Measurements from ENCODE around the gene DIPK1B.
"Not testable (repeated sequence)": the region's sequence is repeated elsewhere in the genome, so short reads cannot be mapped to it uniquely, and the experiment has no call there.

DIPK1B gene

DNA sequence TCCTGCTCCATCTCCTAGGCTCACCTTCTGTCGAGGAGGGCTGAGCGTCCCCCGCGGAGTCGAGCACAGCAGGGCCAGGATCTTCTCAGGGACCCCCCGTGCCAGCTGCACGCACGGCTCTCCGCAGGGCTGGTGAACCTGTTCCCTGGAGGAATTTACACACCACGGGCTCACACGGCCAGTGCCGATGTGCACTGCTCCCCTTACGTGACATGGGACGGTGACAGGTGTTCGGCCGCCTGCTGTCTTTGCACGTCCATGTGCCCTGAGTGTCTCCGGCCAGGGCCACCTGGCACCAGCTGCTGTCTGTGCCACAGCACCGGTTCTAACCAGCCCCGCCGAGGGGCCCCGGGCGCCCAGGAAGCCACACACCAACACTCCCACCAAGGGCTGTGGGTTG lies 16.4 kb upstream of the DIPK1B start:
- H3K27ac Mint-ChIP-seq = no peak overlapping the region
- peaks cover 8% of the 10 kb centered on the region for H3K27me3 Mint-ChIP-seq (ENCODE audit: low read depth)
- H3K4me3 Mint-ChIP-seq = no peak overlapping the region
- H3K36me3 Mint-ChIP-seq (ENCODE audit: low read depth) = no peaks in the 10 kb centered on the region
- H3K4me1 Mint-ChIP-seq (ENCODE audit: low read depth) = peaks cover 6% of the 10 kb centered on the region
- no peaks in the 10 kb centered on the region for H3K9me3 Mint-ChIP-seq
- no peak for DNase-seq (ENCODE audit: low spot score)

DNA sequence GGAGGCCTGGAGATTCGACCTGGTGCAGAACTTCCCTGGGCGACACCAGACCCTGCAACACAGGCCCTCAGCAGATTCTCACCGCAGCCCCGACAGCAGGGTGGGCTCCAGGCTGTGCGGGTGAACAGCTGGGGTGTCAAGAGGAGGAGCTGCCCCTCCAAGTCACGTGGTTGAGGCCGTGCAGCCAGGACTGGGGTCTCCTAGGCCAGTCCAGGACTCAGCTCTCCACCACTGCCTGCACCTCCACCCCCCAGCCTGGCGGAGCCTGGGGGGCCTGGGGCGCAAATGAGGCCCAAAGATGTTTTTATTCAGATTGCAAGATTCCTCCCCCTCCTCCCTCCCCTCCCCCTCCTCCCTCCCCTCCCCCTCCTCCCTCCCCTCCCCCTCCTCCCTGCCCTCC lies 15.9 kb upstream of the DIPK1B start:
- peaks cover 11% of the 10 kb centered on the region for H3K4me1 Mint-ChIP-seq (ENCODE audit: low read depth)
- DNase-seq (ENCODE audit: low spot score) = no peak
- H3K9me3 Mint-ChIP-seq = no peaks in the 10 kb centered on the region
- H3K4me3 Mint-ChIP-seq = no peak overlapping the region
- no peaks in the 10 kb centered on the region for H3K36me3 Mint-ChIP-seq (ENCODE audit: low read depth)
- no peak overlapping the region for H3K27ac Mint-ChIP-seq
- peaks cover 8% of the 10 kb centered on the region for H3K27me3 Mint-ChIP-seq (ENCODE audit: low read depth)

DNA sequence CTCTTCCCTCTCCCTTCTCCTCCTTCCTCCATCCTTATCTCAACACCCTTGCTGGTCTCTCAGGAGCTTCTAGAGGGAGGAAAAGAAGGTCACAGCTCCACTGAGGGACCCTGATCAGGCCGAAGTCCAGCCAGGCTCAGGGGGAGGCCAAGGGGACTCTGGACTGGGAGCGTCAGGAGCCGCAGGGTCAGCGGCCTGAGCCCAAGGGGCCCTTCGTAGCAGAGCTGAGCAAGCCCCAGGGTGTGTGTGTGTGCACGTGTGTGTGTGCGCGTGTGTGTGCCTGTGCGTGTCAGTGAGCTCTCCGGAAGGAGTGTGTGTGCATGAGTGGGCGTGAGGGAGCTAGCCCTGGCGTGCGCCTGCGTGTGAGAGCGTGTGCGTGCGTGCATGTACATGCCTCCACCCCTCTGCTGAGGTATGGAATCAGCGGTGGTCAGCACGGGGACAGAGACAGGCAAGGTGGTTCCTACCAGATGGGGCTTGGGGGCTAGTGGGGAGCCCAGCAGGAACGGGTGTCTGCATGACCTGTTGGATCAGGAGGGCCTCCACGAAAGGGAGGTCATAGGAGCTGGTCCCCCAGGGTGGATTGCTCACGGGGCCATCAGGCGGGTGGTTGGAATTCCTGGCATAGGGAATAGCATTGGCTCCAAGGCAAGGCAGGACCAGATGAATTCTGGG lies 15.1 kb upstream of the DIPK1B start:
- Mint-ChIP-seq H3K27ac (peak overlapping the region; percentile 52), H3K36me3 (ENCODE audit: low read depth) (no peaks in the 10 kb centered on the region), H3K27me3 (ENCODE audit: low read depth) (peaks cover 8% of the 10 kb centered on the region), H3K4me3 (no peak overlapping the region), H3K4me1 (ENCODE audit: low read depth) (peaks cover 14% of the 10 kb centered on the region), H3K9me3 (no peaks in the 10 kb centered on the region)
- DNase-seq (ENCODE audit: low spot score) = no peak

DNA sequence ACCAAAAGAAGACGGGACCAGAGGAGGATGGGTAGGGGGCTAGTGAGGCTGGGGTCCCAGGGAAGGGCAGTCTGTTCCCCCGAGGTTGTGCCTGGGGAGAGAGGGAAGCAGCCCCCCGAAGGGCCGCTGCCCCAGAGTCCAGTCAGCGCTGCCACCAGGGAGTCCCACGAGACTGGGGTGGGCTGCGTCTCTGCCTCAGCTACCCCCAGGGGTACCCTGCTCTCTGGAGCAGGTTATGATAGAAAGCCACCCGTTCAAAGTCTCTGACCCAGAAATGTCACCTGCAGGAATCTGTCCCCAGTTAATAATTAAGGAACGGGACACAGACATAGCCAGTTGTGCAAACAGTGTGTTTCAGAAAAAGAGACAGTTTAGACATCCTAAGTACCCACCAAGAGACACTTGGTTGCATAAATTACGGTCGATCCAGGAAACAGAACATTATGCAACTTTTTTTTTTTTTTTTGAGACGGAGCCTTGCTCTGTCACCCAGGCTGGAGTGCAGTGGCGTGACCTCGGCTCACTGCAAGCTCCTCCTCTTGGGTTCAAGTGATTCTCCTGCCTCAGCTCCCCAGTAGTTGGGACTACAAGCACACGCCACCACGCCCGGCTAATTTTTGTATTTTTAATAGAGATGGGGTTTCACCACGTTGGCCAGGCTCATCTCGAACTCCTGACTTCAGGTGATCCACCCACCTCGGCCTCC lies 14.4 kb upstream of the DIPK1B start:
- Mint-ChIP-seq H3K27me3 (ENCODE audit: low read depth) (peaks cover 8% of the 10 kb centered on the region), H3K27ac (no peak overlapping the region), H3K4me3 (no peak overlapping the region), H3K9me3 (no peaks in the 10 kb centered on the region), H3K4me1 (ENCODE audit: low read depth) (peaks cover 14% of the 10 kb centered on the region), H3K36me3 (ENCODE audit: low read depth) (no peaks in the 10 kb centered on the region)
- DNase-seq (ENCODE audit: low spot score) = no peak

DNA sequence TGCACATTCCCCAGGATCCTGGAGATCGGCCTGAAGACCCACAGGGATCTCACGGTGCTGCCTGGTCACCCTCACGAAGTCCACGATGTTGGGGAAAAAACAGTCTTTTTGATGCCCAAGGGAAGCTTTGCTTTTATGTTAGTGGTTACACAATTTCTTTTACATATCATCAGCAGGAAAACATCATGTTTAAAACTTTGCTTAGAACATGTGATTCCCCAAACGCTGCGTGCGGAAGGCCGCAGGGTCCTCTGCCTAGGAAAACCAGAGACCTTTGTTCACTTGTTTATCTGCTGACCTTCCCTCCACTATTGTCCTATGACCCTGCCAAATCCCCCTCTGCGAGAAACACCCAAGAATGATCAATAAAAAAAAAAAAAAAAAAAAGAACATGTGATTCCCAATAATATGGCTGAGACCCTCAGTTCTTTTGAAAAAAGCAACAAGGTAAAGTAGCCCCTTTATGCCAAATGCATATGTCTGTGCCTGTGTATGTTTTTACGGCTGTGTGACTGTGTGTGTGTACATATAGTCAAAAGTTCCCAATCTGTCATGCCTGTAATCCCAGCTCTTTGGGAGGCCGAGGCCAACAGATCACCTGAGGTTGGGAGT lies 13.6 kb upstream of the DIPK1B start:
- Mint-ChIP-seq H3K27ac (no peak overlapping the region), H3K36me3 (ENCODE audit: low read depth) (no peaks in the 10 kb centered on the region), H3K4me1 (ENCODE audit: low read depth) (peaks cover 17% of the 10 kb centered on the region), H3K4me3 (no peak overlapping the region), H3K9me3 (no peaks in the 10 kb centered on the region), H3K27me3 (ENCODE audit: low read depth) (peaks cover 8% of the 10 kb centered on the region)
- no peak for DNase-seq (ENCODE audit: low spot score)

DNA sequence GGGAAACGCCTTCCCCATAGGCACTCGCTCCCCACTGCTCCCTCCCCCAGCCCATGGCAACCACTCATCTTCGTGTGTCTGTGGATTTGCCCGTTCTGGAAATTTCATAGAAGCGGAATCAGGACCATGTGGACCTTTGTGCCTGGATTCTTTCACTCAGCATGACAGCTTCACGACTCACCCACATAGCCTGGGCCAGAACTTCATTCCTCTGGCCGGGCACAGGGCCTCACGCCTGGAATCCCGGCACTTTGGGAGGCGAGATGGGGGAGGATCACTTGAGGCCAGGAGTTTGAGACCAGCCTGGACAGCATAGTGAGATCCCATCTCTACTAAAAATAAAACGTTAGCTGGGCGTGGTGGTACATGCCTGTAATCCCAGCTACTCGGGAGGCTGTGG lies 12.1 kb upstream of the DIPK1B start:
- Mint-ChIP-seq H3K27me3 (ENCODE audit: low read depth) (peaks cover 9% of the 10 kb centered on the region), H3K36me3 (ENCODE audit: low read depth) (no peaks in the 10 kb centered on the region), H3K9me3 (no peaks in the 10 kb centered on the region), H3K4me3 (peak overlapping the region; percentile 86), H3K27ac (no peak overlapping the region), H3K4me1 (ENCODE audit: low read depth) (peaks cover 17% of the 10 kb centered on the region)
- no peak for DNase-seq (ENCODE audit: low spot score)

DNA sequence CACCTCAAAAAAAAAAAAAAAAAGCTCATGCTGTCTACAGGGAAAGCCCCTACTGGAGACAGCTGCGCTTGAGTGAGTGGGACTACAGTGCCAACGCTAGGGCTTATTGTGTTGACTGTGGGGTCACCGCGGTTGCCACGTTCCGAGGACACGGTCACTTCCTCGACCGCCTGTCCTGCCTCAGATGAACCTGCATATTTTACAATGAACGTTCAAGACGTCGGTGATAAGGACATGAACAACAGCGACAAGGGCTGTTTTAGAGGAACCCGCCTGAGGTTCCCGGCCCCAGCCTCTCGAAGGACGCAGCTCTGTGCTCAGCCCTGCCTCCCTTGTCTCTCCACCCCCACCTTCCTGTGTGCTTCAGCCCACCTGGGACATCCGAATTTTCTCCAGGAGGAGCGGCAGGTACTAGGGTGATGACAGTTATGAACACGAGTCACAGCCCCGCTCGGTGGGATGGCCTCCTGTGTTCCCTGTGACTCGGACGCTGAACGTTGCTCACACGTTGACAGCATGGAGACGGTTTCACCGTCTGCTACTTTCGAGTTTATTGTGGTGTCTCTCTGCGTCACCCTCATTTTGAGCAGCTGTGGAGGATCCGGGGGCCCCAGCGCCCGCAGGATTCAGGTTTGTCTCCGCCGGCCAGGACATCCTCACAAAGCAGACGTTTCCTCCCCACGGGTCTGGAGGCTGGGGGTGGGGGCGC lies 11.3 kb upstream of the DIPK1B start:
- DNase-seq (ENCODE audit: low spot score) = peak; percentile 79

DNA sequence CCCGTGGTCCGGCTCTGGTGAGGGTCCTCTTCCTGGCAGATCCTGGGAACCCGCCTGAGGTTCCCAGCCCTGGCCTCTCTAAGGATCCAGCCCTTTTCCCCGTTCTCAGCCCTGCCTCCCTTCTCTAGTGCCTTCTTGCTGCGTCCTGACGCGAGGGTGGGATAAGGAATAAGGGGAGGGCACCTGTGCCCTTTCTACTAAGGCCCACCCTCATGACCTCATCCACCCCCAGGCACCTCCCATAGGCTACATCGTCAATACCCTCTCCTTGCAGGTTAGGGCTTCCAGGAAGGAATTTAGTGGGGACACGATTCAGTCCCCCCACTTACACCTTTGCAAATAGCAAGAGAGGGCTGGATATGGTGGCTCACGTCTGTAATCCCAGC lies 10.7 kb upstream of the DIPK1B start:
- H3K27ac Mint-ChIP-seq = peak overlapping the region; percentile 91
- no peaks in the 10 kb centered on the region for H3K36me3 Mint-ChIP-seq (ENCODE audit: low read depth)
- peaks cover 11% of the 10 kb centered on the region for H3K27me3 Mint-ChIP-seq (ENCODE audit: low read depth)
- peak overlapping the region; percentile 86 for H3K4me3 Mint-ChIP-seq
- H3K9me3 Mint-ChIP-seq = no peaks in the 10 kb centered on the region
- peaks cover 17% of the 10 kb centered on the region for H3K4me1 Mint-ChIP-seq (ENCODE audit: low read depth)
- DNase-seq (ENCODE audit: low spot score) = no peak

More for the DNA sequence above, 11.3 kb upstream of the DIPK1B start:
- Mint-ChIP-seq H3K9me3 (no peaks in the 10 kb centered on the region), H3K4me1 (ENCODE audit: low read depth) (peaks cover 17% of the 10 kb centered on the region), H3K27ac (peak overlapping the region; percentile 91), H3K4me3 (peak overlapping the region; percentile 86), H3K36me3 (ENCODE audit: low read depth) (no peaks in the 10 kb centered on the region), H3K27me3 (ENCODE audit: low read depth) (peaks cover 11% of the 10 kb centered on the region)

DNA sequence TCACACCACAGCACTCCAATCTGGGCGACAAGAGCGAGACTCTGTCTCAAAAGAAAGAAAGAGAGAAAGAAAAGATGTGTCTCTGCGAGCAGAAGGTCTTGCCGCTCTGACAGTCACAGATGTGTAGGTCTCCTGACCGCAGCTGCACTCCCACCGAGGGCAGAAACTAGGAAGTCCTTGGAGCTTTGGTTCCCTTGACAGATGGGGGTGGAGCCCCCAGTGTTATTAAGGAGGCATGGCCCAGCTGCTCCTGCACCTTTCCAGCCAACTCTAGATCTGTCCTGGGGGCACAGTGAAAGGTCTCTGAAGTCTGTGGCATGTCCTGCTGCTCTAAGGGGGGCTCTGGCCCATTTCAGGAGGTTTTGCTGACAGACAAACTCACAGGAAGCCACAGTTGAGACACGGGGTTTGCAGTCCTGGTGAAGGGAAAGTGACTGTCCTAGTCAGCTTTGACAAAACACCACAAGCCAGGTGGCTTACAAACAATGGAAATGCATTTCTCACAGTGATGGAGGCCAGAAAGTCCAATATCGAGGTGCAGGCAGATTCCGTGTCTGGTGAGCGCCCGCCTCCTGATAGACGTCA lies 9.0 kb upstream of the DIPK1B start:
- no peak overlapping the region for H3K4me3 Mint-ChIP-seq
- H3K27me3 Mint-ChIP-seq (ENCODE audit: low read depth) = peaks cover 7% of the 10 kb centered on the region
- H3K9me3 Mint-ChIP-seq = no peaks in the 10 kb centered on the region
- no peaks in the 10 kb centered on the region for H3K36me3 Mint-ChIP-seq (ENCODE audit: low read depth)
- no peak overlapping the region for H3K27ac Mint-ChIP-seq
- H3K4me1 Mint-ChIP-seq (ENCODE audit: low read depth) = peaks cover 17% of the 10 kb centered on the region
- DNase-seq (ENCODE audit: low spot score) = no peak

DNA sequence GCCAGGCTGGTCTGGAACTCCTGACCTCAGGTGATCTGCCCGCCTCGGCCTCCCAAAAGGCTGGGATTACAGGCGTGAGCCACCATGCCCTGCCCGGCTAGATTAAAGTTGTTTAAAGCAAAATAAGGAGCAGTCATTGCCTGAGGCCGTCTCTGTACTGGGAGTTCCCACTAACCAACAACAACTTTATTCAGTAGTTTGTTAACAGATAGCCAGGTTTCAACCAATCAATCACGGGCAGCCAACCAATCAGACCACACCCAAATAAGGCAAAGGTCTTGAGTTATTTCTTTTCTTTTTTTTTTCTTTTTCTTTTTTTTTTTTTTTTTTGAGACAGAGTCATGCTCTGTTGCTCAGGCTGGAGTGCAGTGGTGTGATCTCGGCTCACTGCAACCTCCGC lies 7.6 kb upstream of the DIPK1B start:
- DNase-seq (ENCODE audit: low spot score) = not testable (repeated sequence)

DNA sequence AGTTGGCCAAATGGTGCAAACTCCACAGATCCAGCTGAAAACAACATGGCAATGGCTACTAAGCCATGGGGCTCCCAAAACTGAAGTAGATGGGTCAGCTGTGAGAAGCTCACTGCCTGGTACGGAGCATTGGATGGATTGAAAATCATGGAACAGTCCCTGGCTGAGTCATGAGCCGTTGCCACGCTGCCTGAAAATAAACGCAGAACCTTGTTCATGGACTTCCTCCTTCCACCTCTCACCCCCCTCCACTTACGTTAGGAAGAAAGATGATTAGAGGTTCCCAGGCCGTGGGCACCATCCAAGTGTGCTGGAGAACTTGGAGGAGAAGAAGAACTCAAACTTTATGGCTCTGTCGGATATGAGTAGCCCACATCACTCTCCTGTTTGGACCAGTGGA lies 6.8 kb upstream of the DIPK1B start:
- Mint-ChIP-seq H3K4me3 (no peak overlapping the region), H3K9me3 (no peaks in the 10 kb centered on the region), H3K27ac (no peak overlapping the region), H3K4me1 (ENCODE audit: low read depth) (peaks cover 12% of the 10 kb centered on the region), H3K36me3 (ENCODE audit: low read depth) (no peaks in the 10 kb centered on the region), H3K27me3 (ENCODE audit: low read depth) (peaks cover 8% of the 10 kb centered on the region)
- no peak for DNase-seq (ENCODE audit: low spot score)

More for the DNA sequence above, 7.6 kb upstream of the DIPK1B start:
- not testable (repeated sequence) for H3K4me3 Mint-ChIP-seq; H3K27me3 Mint-ChIP-seq (ENCODE audit: low read depth); H3K36me3 Mint-ChIP-seq (ENCODE audit: low read depth); H3K27ac Mint-ChIP-seq; H3K9me3 Mint-ChIP-seq
- H3K4me1 Mint-ChIP-seq (ENCODE audit: low read depth) = peaks cover 17% of the 10 kb centered on the region

DNA sequence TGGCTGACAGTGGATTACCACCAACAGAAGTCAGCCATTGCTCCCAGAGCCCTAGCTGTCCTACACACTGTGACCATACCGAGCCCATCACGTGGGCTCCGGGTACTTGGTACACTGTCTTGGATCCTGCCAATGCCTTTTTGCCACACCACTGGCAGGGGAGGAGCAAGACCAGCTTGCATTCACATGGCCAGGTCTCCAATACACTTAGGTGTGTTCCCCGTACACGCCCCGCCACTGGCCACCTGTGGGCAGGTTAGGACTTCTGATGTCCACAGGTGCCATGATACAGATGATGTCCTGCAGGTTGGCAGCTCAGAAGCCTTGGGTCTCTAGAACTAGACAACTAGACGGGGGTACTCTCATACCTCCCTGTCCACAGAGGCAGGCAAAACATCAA lies 5.4 kb upstream of the DIPK1B start:
- DNase-seq (ENCODE audit: low spot score) = no peak
- no peaks in the 10 kb centered on the region for H3K36me3 Mint-ChIP-seq (ENCODE audit: low read depth)

DNA sequence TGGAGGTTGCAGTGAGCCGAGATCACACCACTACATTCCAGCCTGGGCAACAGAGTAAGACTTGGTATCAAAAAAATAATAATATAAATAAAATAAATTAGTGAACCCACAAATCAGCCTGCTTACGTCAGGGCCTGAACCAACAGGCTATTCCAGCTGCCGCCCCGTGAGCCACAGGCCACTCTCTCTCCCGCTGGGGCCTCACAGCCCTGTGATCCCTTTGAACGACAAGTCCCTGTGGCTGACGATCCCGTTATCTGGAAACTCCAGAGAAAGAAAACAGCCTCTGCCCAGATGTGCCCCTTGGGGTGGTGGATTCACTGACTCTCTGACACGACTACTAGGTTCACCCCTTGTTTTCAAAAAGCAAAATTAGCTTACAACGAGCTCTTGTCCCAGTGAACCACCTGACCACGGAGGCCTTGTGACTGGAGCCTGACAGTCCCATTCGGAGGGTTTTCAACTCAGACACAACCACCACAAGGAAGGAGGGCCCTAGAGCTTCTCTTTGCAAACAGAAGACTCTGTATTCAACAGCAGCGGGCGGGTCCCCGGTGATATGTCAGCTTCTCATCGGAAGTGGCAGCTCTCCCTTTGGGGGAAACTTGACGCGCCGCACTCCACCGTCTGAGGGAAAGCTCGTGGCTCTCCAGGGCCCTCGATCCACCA lies 4.4 kb upstream of the DIPK1B start:
- Mint-ChIP-seq H3K9me3 (no peaks in the 10 kb centered on the region), H3K27me3 (ENCODE audit: low read depth) (peaks cover 19% of the 10 kb centered on the region), H3K27ac (no peak overlapping the region), H3K4me1 (ENCODE audit: low read depth) (peaks cover 2% of the 10 kb centered on the region), H3K4me3 (no peak overlapping the region), H3K36me3 (ENCODE audit: low read depth) (no peaks in the 10 kb centered on the region)
- DNase-seq (ENCODE audit: low spot score) = no peak

More for the DNA sequence above, 5.4 kb upstream of the DIPK1B start:
- peaks cover 2% of the 10 kb centered on the region for H3K4me1 Mint-ChIP-seq (ENCODE audit: low read depth)
- no peak overlapping the region for H3K27ac Mint-ChIP-seq
- no peak overlapping the region for H3K4me3 Mint-ChIP-seq
- H3K27me3 Mint-ChIP-seq (ENCODE audit: low read depth) = peaks cover 19% of the 10 kb centered on the region
- no peaks in the 10 kb centered on the region for H3K9me3 Mint-ChIP-seq

All from T-helper 2 cell treated with Interferon-gamma antibody and Interleukin-4, amounts not matched to agents 5 μg/mL and 100 μg/mL, for 36 hours (primary cell).